Measurements from ENCODE around the gene SUCLG1.

SUCLG1 gene

GRCh38 chr2:84386336-84387040 is 72.6 kb downstream of the SUCLG1 start:
- Histone ChIP-seq H4K20me1 (no peaks in the 10 kb centered on the region), H3K36me3 (no peaks in the 10 kb centered on the region), H3K9ac (no peak overlapping the region), H3K4me2 (no peak overlapping the region), H3K9me3 (replicated peaks in 1 of 11) (peaks cover 1 to 9% (median 3%) of the 10 kb centered on the region in 11 experiments; a peak in 16 of 22 replicates), H3K27ac (no peak overlapping the region), H3K4me3 (no peak overlapping the region), H3K4me1 (no peaks in the 10 kb centered on the region), H3K27me3 (no peaks in the 10 kb centered on the region)
- no peak for TF ChIP-seq Cebpa-rat (IDR thresholded peaks at IDR 0.05)

- TF ChIP-seq Cebpa-rat (IDR thresholded peaks at IDR 0.05): no peak
- no peaks in the 10 kb centered on the region for H3K36me3 ChIP-seq
- H3K4me2 ChIP-seq: no peak overlapping the region
- no peaks in the 10 kb centered on the region for H3K27me3 ChIP-seq
- H4K20me1 ChIP-seq: no peaks in the 10 kb centered on the region
- no peak overlapping the region for H3K4me3 ChIP-seq
- H3K4me1 ChIP-seq: no peaks in the 10 kb centered on the region
- H3K9ac ChIP-seq: no peak overlapping the region
- no peak overlapping the region for H3K27ac ChIP-seq
- H3K9me3 ChIP-seq (replicated peaks in 1 of 11): no peaks in the 10 kb centered on the region; a peak in 3 of 22 replicates
These were observed 75.8 kb downstream of the SUCLG1 start for GRCh38 chr2:84383271-84383670.

GRCh38 chr2:84380875-84381274 is 78.2 kb downstream of the SUCLG1 start:
- H3K9me3 ChIP-seq (replicated peaks in 1 of 11): no peaks in the 10 kb centered on the region; a peak in 3 of 22 replicates
- no peak for TF ChIP-seq Cebpa-rat (IDR thresholded peaks at IDR 0.05)
- no peak overlapping the region for H3K9ac ChIP-seq
- H3K4me3 ChIP-seq: no peak overlapping the region
- no peak overlapping the region for H3K4me2 ChIP-seq
- H4K20me1 ChIP-seq: no peaks in the 10 kb centered on the region
- no peaks in the 10 kb centered on the region for H3K36me3 ChIP-seq
- H3K4me1 ChIP-seq: no peaks in the 10 kb centered on the region
- H3K27me3 ChIP-seq: no peaks in the 10 kb centered on the region
- H3K27ac ChIP-seq: no peak overlapping the region

GRCh38 chr2:84378960-84379359 is 80.1 kb downstream of the SUCLG1 start:
- no peak overlapping the region for H3K27ac ChIP-seq
- H3K9me3 ChIP-seq (replicated peaks in 1 of 11): no peaks in the 10 kb centered on the region
- H3K4me2 ChIP-seq: no peak overlapping the region
- TF ChIP-seq Cebpa-rat (IDR thresholded peaks at IDR 0.05): no peak
- no peaks in the 10 kb centered on the region for H3K36me3 ChIP-seq
- no peak overlapping the region for H3K9ac ChIP-seq
- H3K4me3 ChIP-seq: no peak overlapping the region
- H3K27me3 ChIP-seq: no peaks in the 10 kb centered on the region
- H4K20me1 ChIP-seq: no peaks in the 10 kb centered on the region
- H3K4me1 ChIP-seq: no peaks in the 10 kb centered on the region

GRCh38 chr2:84375020-84375419 is 84.1 kb downstream of the SUCLG1 start:
- Histone ChIP-seq H3K27me3 (no peaks in the 10 kb centered on the region), H3K27ac (no peak overlapping the region), H3K9ac (no peak overlapping the region), H3K36me3 (no peaks in the 10 kb centered on the region), H3K9me3 (replicated peaks in 1 of 11) (no peaks in the 10 kb centered on the region), H3K4me3 (no peak overlapping the region), H3K4me2 (no peak overlapping the region), H4K20me1 (no peaks in the 10 kb centered on the region), H3K4me1 (no peaks in the 10 kb centered on the region)
- TF ChIP-seq Cebpa-rat (IDR thresholded peaks at IDR 0.05): no peak

- H3K36me3 ChIP-seq: no peaks in the 10 kb centered on the region
- H3K4me1 ChIP-seq: no peaks in the 10 kb centered on the region
- H3K9me3 ChIP-seq (replicated peaks in 1 of 11): no peaks in the 10 kb centered on the region
- H3K4me3 ChIP-seq: no peak overlapping the region
- TF ChIP-seq Cebpa-rat (IDR thresholded peaks at IDR 0.05): no peak
- H4K20me1 ChIP-seq: no peaks in the 10 kb centered on the region
- H3K27me3 ChIP-seq: no peaks in the 10 kb centered on the region
- H3K4me2 ChIP-seq: no peak overlapping the region
- no peak overlapping the region for H3K27ac ChIP-seq
- no peak overlapping the region for H3K9ac ChIP-seq
These were observed 85.2 kb downstream of the SUCLG1 start for GRCh38 chr2:84373866-84374265.
